ENCODE measurements around the gene GDI1.

- TF ChIP-seq POLR2A (IDR thresholded peaks at IDR 0.05) (no peak), CTCF (IDR thresholded peaks at IDR 0.05) (no peak), POLR2AphosphoS5 (IDR thresholded peaks at IDR 0.05) (no peak)
Observed at GRCh38 chrX:154482786-154483185, 45.8 kb downstream of the GDI1 start.

Measured in gastroesophageal sphincter (tissue), 3 donors.